Stimulated activated CD4-positive, alpha-beta T cell treated with anti-CD3 and anti-CD28 coated beads, Interleukin-1b, Interleukin-23, amount 100 ng/mL, for 1 hour (primary cell): ENCODE measurements around the gene DNMT3B.
"Not testable (repeated sequence)": the region's sequence is repeated elsewhere in the genome, so short reads cannot be mapped to it uniquely, and the experiment has no call there.

Source experiments
- DNase-seq, 2 donors: peaks; one replicate each; pipeline ENCODE4 v3.0.0-alpha.2; 2020; ENCODE audit warnings: low read depth in 2 of 2

DNMT3B gene

DNA sequence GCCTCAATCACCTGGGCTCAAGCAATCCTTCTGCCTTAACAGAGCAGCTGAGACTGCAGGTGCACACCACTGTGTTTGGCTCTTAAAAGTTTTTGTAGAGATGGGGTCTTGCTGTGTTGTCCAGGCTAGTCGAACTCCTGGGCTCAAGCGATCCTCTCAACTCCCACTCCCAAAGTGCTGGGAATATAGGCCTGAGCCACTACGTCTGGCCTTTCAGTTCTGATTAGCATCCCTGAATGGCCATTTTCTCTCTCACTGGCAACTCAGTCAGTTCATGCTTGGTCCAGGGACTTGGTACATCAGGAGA is 28.5 kb downstream of the DNMT3B start:
- no peak for DNase-seq

DNA sequence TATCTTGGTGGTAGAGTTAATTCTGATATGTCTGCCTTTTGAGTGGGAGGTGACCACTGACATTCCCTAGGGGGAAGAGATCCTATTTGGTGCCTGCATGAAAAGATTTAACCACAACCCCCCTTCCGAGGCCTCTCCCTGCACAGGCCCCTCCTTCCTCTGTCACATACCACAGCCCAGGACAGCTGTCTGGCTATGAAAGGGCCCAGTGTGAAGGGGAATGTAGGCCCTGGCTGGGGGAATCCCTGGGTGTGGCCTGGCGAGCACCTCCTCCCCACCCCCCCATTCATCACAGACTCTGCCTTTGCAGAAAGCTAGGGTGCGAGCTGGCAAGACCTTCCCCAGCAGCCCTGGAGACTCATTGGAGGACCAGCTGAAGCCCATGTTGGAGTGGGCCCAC is 30.1 kb downstream of the DNMT3B start:
- DNase-seq, result no peak

DNA sequence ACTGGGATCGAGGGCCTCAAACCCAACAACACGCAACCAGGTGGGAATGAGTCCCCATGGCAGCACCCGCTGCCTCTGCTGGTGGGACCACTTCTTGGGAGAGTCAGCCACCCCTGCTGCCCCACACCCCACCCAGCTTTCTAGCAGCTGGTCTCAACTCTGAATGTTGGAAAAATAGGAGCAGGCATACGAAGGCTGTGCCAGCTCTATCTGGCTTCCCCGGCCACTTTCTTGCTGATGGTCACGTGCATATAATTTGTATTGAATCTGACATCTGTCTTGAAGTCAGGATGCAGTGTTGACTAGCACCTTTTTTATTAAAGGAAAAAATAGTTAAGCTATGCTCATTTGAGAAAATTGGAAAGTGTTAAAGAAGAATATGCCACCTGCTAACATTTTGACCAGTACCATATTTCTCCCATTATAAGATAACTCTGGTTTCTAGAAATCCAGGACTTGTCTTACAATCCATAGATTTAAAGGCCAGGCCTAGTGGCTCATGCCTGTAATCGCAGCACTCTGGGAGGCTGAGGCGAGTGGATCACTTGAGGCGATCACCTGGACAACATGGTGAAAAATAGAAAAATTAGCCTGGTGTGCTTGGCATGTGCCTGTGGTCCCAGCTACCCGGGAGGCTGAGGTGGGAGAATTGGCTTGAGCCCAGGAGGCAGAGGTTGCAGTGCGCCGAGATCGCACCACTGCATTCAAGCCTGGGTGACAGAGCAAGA is 30.7 kb downstream of the DNMT3B start:
- DNase-seq, result no peak

DNA sequence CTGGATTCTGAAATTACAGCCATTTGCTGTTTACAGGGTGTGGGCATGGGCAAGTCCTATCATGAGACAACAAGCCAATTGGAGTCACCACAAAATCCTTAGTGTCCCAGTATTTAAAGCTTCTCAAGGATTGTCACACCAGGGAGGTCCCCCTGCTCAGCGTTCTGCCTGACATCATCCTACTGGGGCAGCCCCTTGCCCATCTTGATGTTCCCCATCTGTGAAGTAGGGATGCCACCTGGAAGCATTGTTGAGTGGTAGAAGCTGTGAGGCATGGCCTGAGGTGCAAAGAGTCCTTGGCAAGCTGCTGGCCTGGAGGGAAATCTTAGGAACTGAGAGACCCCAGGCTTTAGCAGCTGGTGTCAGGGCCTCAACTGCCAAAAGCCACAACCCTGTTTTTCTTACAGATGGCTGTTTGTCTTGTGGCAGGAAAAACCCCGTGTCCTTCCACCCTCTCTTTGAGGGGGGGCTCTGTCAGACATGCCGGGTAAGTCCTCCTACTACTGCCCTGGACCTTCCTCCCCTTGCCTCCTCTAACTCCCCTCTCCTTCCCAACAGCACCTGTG is 34.3 kb downstream of the DNMT3B start:
- no peak for DNase-seq

DNA sequence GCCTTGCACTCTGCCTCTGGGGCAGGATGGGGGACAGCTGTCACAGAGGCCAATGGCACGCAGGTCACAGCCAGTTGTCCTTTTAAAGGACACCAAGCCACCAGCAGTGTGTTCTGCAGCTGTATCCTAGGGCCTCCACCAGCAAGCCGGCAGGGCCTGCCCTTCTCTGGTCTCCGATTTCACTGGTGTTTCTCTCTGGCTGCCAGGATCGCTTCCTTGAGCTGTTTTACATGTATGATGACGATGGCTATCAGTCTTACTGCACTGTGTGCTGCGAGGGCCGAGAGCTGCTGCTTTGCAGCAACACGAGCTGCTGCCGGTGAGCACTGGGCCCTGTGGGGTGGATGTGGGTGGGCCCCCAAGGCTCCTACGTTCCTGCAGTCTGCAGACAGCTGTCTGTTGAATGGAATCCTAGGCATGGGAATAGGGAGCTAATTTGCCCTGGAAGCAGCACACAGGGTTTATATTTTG is 34.8 kb downstream of the DNMT3B start:
- no peak for DNase-seq

DNA sequence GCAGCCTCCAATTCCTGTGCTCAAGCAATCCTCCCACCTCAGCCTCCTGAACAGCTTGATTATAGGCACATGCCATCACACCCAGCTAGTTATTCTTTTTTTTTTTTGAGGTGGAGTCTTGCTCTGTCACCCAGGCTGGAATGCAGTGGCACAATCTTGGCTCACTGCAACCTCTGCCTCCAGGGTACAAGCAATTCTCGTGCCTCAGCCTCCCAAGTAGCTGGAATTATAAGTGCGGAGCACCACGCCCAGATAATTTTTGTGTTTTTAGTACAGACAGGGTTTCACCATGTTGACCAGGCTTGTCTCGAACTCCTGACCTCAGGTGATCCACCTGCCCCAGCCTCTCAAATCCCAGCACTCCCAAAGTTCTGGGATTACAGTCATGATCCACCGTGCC is 35.4 kb downstream of the DNMT3B start:
- not testable (repeated sequence) for DNase-seq

DNA sequence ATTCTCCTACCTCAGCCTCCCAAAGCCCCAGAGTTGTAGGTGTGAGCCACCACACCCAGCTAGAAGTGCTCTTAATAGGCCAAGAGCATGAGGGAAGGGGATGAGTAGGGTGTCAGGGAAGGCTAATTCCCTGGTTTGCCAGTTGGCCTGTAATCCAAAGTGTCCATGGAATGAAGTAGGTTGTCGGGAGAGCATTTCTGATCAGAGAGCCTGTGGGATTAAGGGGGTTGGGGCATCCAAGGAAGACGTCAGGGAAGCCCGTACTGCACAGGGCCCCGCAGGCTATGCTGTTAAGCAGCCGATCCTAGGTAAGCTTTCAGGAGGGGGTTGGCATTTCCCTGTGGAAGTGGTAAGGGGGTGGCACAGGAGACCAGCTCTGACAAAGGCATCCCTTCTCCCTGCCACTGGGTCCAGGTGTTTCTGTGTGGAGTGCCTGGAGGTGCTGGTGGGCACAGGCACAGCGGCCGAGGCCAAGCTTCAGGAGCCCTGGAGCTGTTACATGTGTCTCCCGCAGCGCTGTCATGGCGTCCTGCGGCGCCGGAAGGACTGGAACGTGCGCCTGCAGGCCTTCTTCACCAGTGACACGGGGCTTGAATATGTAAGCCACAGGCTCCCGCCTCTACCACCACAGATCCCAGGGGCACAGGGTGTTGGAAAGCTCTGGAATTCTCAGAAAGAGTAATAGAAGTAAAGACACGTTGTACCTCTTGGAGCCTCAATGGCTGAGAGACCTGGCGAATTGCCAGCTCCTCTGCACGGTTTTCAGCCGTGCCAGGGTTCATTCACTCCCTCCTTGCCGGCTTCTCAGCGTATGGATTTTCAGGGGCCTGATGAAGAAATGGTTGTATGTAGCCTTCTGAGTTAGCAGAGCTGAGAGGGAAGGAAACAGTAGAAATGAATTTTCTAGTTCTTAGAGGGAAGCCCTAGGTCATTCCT is 36.1 kb downstream of the DNMT3B start:
- DNase-seq, result no peak

DNA sequence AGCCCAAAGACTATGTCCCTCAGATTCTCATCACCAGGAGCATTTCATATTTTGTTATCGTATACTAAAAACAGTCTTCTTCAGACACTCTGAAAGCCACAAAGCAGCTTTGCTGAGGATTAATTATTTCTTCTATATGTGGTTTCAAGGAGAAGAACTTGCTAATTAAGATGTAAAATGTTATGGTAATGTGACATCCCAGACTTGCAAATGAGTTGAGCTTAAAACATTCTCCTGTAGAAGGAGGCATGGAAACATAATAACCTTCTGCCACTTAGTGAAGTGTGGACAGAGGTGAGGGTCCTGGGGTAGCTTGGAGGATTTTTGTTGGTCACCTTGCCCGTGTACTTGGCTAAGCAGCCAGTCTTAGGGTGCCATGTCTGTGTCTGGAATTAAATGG is 40.9 kb downstream of the DNMT3B start:
- DNase-seq, result no peak

DNA sequence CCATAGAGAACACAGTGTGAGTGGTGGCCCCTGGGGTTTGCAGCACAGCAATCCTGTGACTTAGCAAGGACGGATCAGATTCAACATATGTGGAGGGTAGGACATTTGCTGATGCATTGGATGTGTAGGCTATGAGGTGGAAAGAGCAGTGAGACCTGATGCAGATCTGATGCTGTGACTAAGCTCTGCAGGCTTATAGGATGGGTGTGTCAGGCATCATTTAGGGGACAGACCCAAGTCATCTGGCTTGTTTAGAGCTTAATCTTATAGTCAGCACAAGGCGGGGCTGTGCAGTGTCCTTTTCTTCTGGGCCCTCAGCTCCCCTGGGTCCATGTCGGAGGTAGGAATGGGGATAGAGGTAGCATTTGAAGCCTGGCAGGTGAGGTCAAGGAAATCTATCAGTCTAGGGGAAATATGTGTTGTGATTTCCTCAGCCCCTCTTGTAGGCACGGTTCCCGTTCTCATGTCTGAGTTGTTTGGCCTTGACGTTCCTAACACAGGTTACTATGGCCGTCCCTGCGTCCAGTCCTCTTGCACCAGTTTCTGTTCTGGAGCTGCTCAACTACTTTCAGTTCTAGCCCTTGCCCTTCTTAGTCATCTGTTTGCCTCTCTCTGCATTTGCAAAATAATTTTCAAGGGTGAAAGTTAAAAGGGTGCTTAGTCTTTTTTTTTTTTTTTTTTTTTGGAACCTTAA is 42.0 kb downstream of the DNMT3B start:
- no peak for DNase-seq

DNA sequence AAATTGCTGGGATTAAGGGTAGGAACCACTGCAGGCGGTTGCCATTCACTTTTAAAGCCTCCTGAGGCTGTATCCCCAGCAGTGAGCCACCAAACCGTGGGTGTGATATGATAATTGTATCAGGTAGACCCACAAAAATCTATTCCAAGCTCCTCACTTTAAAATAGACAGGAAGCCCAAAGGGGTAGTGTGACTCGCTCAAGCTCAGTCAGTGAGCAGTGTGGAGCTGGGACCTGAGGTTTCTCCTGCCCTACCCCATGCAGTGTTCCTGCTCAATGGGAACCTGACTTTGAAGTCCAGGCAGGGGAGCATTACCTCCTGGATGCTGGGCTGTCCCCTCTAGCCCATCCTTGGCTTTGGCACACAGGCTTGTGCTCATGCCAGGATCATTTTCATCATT is 42.6 kb downstream of the DNMT3B start:
- DNase-seq, result no peak

DNA sequence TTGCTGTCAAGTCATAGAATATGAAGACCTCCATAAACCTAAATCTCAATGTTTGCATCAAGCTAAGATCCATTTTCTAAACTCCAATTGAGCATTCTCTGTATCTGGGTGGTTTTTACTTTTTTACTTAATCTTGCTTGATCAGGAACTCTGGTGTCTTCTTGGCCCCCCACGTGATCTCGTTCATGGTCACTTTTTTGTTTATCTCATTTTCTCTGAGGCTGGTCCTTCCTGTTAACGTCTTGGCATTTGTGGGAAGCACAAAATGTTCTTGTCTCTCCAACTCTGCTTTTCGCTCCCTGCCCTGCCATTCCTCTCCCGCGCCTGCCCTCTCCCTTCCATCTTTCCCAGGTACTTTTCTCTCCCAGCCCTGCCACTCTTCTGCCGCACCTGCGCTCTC is 43.5 kb downstream of the DNMT3B start:
- DNase-seq, result no peak

DNA sequence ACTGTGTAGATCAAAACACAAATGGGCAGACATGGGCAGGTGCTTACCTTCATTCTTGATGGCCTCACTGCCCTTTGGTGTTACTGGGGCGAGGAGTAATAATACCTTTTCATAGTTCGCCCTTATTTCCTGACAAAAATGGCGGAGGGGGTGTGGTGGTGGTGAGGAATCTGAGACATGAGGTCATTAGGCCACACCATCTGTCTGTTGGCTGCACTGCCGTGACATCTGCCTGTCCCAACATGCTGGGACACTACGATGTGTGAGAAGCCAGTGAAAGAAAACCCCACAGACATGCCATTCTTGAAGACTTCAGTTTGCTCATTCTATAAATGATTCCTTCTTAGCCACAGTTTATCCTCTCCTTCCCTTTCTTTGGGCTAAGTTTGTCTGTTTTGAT is 44.2 kb downstream of the DNMT3B start:
- no peak for DNase-seq

DNA sequence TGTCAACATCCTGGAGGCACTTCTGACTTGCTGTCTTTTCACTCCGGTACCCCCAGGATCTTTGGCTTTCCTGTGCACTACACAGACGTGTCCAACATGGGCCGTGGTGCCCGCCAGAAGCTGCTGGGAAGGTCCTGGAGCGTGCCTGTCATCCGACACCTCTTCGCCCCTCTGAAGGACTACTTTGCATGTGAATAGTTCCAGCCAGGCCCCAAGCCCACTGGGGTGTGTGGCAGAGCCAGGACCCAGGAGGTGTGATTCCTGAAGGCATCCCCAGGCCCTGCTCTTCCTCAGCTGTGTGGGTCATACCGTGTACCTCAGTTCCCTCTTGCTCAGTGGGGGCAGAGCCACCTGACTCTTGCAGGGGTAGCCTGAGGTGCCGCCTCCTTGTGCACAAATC is 45.5 kb downstream of the DNMT3B start:
- no peak for DNase-seq

DNA sequence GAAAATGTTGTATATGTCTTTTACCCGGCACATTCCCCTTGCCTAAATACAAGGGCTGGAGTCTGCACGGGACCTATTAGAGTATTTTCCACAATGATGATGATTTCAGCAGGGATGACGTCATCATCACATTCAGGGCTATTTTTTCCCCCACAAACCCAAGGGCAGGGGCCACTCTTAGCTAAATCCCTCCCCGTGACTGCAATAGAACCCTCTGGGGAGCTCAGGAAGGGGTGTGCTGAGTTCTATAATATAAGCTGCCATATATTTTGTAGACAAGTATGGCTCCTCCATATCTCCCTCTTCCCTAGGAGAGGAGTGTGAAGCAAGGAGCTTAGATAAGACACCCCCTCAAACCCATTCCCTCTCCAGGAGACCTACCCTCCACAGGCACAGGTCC is 46.3 kb downstream of the DNMT3B start:
- DNase-seq, result no peak

DNA sequence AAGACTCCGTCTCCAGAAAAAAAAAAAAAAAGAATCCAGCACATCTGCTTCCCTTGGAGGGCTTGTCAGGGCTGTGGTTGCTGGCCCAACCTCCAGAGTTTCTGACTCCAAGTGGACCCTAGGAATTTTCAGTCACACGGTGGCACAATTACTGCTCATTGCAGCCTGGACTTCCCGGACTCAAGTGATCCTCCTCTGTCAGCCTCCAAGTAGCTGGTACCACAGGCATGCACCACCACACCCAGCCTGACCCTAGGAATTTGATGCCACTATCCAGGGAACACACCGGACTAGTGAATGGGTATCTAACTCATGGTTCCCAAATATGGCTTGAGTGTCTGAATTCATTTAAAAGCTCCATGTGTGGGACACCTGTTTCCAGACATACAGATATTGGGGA is 47.7 kb downstream of the DNMT3B start:
- DNase-seq, result no peak

DNA sequence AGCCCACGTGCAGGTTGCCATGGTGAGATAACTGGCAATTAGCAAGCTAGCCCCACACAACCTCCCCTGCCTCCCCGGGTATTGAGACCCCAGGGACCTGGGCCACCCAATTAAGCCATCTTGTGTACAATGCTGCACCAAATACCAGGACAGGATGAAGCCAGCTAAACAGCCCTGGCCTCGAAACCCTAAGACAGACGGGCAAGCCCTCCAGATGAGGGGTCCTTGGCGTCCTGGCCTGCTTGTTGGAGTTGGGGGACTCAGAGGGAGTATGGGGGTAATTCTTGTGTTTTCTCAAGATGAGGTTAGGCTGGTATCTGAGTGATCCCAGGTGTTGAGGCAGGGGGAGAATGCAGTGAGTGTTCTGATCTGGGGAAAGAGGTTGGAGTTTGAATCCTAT is 48.8 kb downstream of the DNMT3B start:
- DNase-seq, result no peak

DNA sequence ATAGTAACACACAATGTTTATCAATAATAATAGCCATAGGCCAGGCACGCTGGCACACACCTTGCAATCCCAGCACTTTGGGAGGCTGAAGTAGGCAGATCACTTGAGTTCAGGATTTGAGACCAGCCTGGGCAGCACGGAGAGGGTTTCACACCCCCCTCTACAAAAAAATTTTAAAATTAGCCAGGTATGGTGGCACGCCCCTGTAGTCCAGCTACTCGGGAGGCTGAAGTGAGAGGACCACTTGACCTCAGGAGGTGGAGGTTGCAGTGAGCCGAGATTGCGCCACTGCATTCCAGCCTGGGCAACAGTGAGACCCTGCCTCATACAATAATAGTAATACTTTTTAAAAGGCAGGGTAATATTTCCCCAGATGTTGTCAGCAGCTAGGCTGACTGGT is 49.7 kb downstream of the DNMT3B start:
- no peak for DNase-seq

DNA sequence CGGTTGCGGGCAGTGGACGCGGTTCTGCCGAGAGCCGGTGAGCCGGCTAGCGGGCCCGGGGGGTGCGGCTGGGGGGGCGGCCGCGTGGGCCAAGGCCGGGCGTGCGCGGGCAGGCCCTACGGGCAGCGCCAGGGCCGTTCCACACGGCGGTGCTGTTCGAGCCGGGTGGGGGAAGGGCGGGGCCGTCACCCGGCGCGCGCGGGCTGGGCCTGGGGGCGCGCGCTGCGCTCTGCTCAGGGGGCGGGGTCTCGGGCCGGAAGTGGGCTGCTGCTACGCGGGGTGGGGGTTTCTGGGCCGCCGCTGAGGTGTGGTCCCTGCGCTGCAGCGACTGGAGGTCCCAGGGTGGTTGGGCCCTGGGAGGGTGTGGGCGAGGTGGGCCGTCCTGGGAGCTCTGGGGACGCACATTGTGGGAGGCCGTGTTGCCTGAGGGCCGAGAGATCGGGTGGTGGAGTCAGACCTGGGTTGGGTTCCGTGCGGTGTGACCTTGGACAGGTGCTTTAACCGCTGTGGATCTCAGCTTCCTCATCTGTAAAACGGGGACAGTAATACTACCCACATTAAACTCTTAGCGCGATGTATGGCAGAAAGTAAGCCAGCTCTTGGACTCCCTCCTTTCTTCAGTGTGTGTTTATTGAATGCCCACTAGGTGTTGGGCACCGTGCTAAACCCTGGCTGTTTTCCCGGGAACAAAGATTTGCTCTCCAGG is 58.0 kb downstream of the DNMT3B start:
- DNase-seq, result peak; percentile 69 to 84

DNA sequence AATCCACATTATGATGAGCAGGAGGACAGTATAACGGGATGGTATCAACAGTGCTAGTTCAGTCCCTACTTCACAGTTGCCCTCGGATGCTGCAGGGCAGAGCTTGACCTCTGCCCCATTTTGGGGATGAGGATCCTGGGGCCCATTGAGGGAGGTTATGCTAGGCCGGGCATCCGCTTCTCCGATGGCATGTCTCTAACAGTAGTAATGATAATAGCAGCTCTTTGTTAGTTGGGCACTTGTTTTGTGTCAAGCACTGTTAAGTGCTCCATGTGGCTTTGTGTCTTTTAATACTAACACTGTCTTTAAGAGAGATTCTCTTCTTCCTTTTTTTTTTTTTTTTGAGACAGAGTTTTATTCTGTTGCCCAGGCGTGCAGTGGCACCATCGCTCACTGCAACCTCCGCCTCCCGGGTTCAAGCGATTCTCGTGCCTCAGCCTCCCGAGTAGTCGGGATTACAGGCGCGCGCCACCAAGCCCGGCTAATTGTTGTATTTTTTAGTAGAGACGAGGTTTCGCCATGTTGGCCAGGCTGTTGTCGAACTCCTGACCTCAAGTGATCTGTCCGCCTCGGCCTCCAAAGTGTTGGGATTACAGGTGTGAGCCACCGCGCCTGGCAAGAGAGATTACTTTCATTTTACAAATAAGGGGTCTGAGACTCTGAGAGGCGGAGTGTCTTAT is 58.7 kb downstream of the DNMT3B start:
- DNase-seq, result no peak

DNA sequence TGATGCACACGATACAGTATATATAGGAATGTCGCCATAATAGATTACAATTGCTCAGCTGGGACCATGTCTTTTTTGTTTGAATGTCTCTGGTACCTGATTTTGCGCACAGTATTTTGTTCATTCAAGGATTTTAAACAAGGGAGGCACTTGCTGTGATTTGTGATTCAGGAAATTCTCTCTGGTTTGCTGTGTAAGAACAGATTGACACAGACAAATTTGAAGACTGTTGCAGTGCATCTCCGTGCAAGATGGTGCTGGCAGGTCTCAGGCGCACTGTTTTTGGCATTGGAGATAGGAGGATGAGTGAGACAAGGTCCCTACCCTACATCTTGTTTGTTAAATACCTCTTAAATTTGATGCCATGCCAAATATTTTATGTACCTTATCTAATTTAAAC is 60.0 kb downstream of the DNMT3B start:
- no peak for DNase-seq

DNA sequence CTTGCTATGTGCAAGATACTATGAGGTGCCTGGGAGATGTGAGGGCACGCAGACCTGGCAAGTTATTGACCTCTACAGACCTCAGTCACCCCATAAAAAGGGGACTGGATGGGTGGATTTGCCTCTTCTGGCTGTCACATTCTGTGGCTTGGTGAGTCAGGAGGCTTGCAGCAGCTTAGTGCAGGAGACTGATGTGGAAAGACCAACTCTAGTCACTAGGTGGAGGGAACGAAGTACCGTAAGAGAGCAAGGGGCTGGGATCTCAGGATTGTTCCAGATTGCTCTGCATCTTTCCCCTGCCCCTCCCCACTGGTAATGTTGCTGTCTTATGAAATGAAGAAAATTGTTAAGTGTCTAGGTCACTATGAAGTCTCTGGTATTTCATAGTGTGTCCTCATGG is 60.9 kb downstream of the DNMT3B start:
- no peak for DNase-seq
